Smooth muscle cell (in vitro differentiated cells): Measurements from ENCODE around the gene ATP1B3. TPM values are rescaled to one million over a fixed set of nuclear protein-coding genes. Genes with fewer than 3 reads are reported as not detected.
A peak's percentile ranks its signal among the peaks of the same experiment; 100 is the strongest.

Experiments used
- DNase-seq: peaks from one replicate; lab custom pipeline; 2025; ENCODE audit not compliant: unreplicated experiment; lab: John Stamatoyannopoulos, UW
- H2AFZ ChIP-seq: fragments of 200-600 bp; sonication (generic); 2 replicates; pipeline ENCODE4 v1.6.0; 2016; ENCODE audit warnings: antibody characterized with exemption, low read depth, mild to moderate bottlenecking
- H3F3A ChIP-seq: fragments of 200-600 bp; sonication (generic); 2 replicates; pipeline ENCODE4 v1.6.0; 2017; ENCODE audit warnings: antibody characterized with exemption, low read depth
- H3K27ac ChIP-seq: fragments of 200-600 bp; sonication (generic); 2 replicates; pipeline ENCODE4 v1.5.1; 2016; ENCODE audit warnings: low read depth, mild to moderate bottlenecking
- H3K27me3 ChIP-seq: fragments of 200-600 bp; sonication (generic); 2 replicates; pipeline ENCODE4 v1.6.1; 2016; ENCODE audit warnings: low read depth, mild to moderate bottlenecking
- H3K36me3 ChIP-seq: fragments of 200-600 bp; sonication (generic); 2 replicates; pipeline ENCODE4 v1.5.1; 2016; ENCODE audit warnings: low read depth
- H3K4me1 ChIP-seq: fragments of 200-600 bp; sonication (generic); 2 replicates; pipeline ENCODE4 v1.5.1; 2016; ENCODE audit warnings: low read depth
- H3K4me2 ChIP-seq: fragments of 200-600 bp; sonication (generic); 2 replicates; pipeline ENCODE4 v1.6.0; 2016; ENCODE audit warnings: mild to moderate bottlenecking
- H3K4me3 ChIP-seq: fragments of 200-600 bp; sonication (generic); 2 replicates; pipeline ENCODE4 v1.5.1; 2016; ENCODE audit warnings: mild to moderate bottlenecking
- H3K79me2 ChIP-seq: fragments of 200-600 bp; sonication (generic); 2 replicates; pipeline ENCODE4 v1.6.0; 2016; ENCODE audit warnings: low read depth, mild to moderate bottlenecking
- H3K9ac ChIP-seq: fragments of 200-600 bp; sonication (generic); 2 replicates; pipeline ENCODE4 v1.6.0; 2016; ENCODE audit warnings: low read depth
- H3K9me3 ChIP-seq: fragments of 200-600 bp; sonication (generic); replicated peaks from 2 replicates; pipeline ENCODE4 v1.5.1; 2016; ENCODE audit warnings: low read depth
- H4K20me1 ChIP-seq: fragments of 200-600 bp; sonication (generic); 2 replicates; pipeline ENCODE4 v1.6.0; 2016; ENCODE audit warnings: low read depth
- CTCF ChIP-seq: fragments of 200-600 bp; sonication (generic); IDR thresholded peaks from 2 replicates; pipeline ENCODE4 v1.5.1; 2017; ENCODE audit warnings: borderline replicate concordance, mild to moderate bottlenecking, antibody characterized with exemption; ENCODE audit not compliant: insufficient read depth, poor library complexity, severe bottlenecking
- WGBS: methylation state at CpG from one replicate; pipeline ENCODE4 v1.1.7; 2016; ENCODE audit warnings: low lambda C conversion rate; 5-methylcytosine and 5-hydroxymethylcytosine counted together
- polyA plus RNA-seq: library from polyadenylated mRNA; unstranded; fragments of >200 nt; fragmentation: Nextera tagmentation; extraction: Ambion mirVana; gene quantifications from 2 replicates; pipeline ENCODE4 v1.2.1, GENCODE V29; 2016
- total RNA-seq: library from RNA; depleted of rRNA; stranded (reverse); fragments of >200 nt; gene quantifications from 2 replicates; pipeline ENCODE4 v1.2.3, GENCODE V29; 2014

The ATP1B3 gene
- total and polyA plus RNA-seq, 2 experiments from 2014 or later, result 89.2 to 250 TPM

GRCh38 chr3:141858312-141858711, 18.1 kb upstream of the ATP1B3 start:
- no peak overlapping the region for H2AFZ ChIP-seq
- no peak for TF ChIP-seq CTCF
- no peak for DNase-seq
- no peak overlapping the region for H3K4me3 ChIP-seq
- no peaks in the 10 kb centered on the region for H3K4me1 ChIP-seq
- H4K20me1 ChIP-seq, result no peaks in the 10 kb centered on the region
- H3K9me3 ChIP-seq, result no peaks in the 10 kb centered on the region
- H3K4me2 ChIP-seq, result no peak overlapping the region
- no peaks in the 10 kb centered on the region for H3K27me3 ChIP-seq
- WGBS, result 83% methylated on average over 2 of the region's 2 CpGs
- no peak overlapping the region for H3K9ac ChIP-seq
- no peaks in the 10 kb centered on the region for H3K36me3 ChIP-seq
- no peaks in the 10 kb centered on the region for H3K79me2 ChIP-seq
- no peaks in the 10 kb centered on the region for H3F3A ChIP-seq
- H3K27ac ChIP-seq, result no peak overlapping the region

- WGBS, result 95% methylated on average over 4 of the region's 4 CpGs
Observed at GRCh38 chr3:141859651-141860050, 16.8 kb upstream of the ATP1B3 start.

GRCh38 chr3:141860086-141860669, 16.3 kb upstream of the ATP1B3 start:
- 84% methylated on average over 2 of the region's 2 CpGs for WGBS
- Histone ChIP-seq H3F3A (no peaks in the 10 kb centered on the region), H3K4me1 (no peaks in the 10 kb centered on the region), H3K4me3 (no peak overlapping the region), H3K27ac (no peak overlapping the region), H3K79me2 (no peaks in the 10 kb centered on the region), H3K36me3 (no peaks in the 10 kb centered on the region), H2AFZ (peak overlapping the region; percentile 81), H3K9ac (no peak overlapping the region), H3K9me3 (no peaks in the 10 kb centered on the region), H3K4me2 (no peak overlapping the region), H4K20me1 (no peaks in the 10 kb centered on the region), H3K27me3 (no peaks in the 10 kb centered on the region)
- DNase-seq, result no peak
- TF ChIP-seq CTCF, result no peak

More at GRCh38 chr3:141859651-141860050, 16.8 kb upstream of the ATP1B3 start:
- DNase-seq, result no peak
- TF ChIP-seq CTCF, result no peak
- H3F3A ChIP-seq, result no peaks in the 10 kb centered on the region
- H3K79me2 ChIP-seq, result no peaks in the 10 kb centered on the region
- H3K4me1 ChIP-seq, result no peaks in the 10 kb centered on the region
- no peak overlapping the region for H3K4me2 ChIP-seq
- no peak overlapping the region for H3K4me3 ChIP-seq
- H3K27ac ChIP-seq, result no peak overlapping the region
- no peak overlapping the region for H3K9ac ChIP-seq
- H3K36me3 ChIP-seq, result no peaks in the 10 kb centered on the region
- no peaks in the 10 kb centered on the region for H3K9me3 ChIP-seq
- H3K27me3 ChIP-seq, result no peaks in the 10 kb centered on the region
- no peak overlapping the region for H2AFZ ChIP-seq
- H4K20me1 ChIP-seq, result no peaks in the 10 kb centered on the region
